OCI-LY7 (cell line): Measurements from ENCODE around the gene SMARCAL1. TPM values are rescaled to one million over a fixed set of nuclear protein-coding genes. Genes with fewer than 3 reads are reported as not detected.

Experiments
- BruUV-seq: library from RNA; stranded (reverse); fragments of 400-500 nt; replicated peaks from 2 replicates; lab custom pipeline; 2021; lab: Mats Ljungman, UMichigan
- CTCF ChIA-PET: fragments of 300-600 bp; sonication (Branson Sonifier 250); formaldehyde crosslinking; loops from one replicate; lab custom pipeline; 2022; ENCODE audit warnings: antibody characterized with exemption; ENCODE audit not compliant: unreplicated experiment; lab: Charles Lee
- POLR2A ChIA-PET: fragments of 300-600 bp; sonication (Branson Sonifier 250); formaldehyde crosslinking; loops from one replicate; lab custom pipeline; 2022; ENCODE audit warnings: antibody characterized with exemption; lab: Charles Lee
- DNase-seq: peaks from one replicate; pipeline ENCODE4 v3.0.0-alpha.2; 2015; ENCODE audit warnings: low spot score
- H2AFZ ChIP-seq: fragments of 200-600 bp; sonication (generic), shearing (Covaris generic); 2 replicates; pipeline ENCODE4 v1.6.1; 2014; ENCODE audit warnings: mild to moderate bottlenecking, antibody characterized with exemption, low read length, moderate library complexity
- H3K27ac ChIP-seq: fragments of 200-600 bp; sonication (generic); 2 replicates; pipeline ENCODE4 v1.5.1; 2014; ENCODE audit warnings: mixed run types, low read depth, mild to moderate bottlenecking, moderate library complexity, low read length, inconsistent platforms; ENCODE audit not compliant: poor library complexity, severe bottlenecking
- H3K36me3 ChIP-seq: fragments of 200-600 bp; sonication (generic); 2 replicates; pipeline ENCODE4 v1.6.1; 2014; ENCODE audit warnings: mild to moderate bottlenecking, antibody characterized with exemption, low read length, moderate library complexity, mixed read lengths; ENCODE audit not compliant: insufficient read depth
- H3K4me1 ChIP-seq: fragments of 200-600 bp; sonication (generic); 2 replicates; pipeline ENCODE4 v1.5.1; 2014; ENCODE audit warnings: mild to moderate bottlenecking, low read length; ENCODE audit not compliant: insufficient read depth, poor library complexity, severe bottlenecking
- H3K4me2 ChIP-seq: fragments of 200-600 bp; sonication (generic); 2 replicates; pipeline ENCODE4 v1.6.1; 2014; ENCODE audit warnings: mild to moderate bottlenecking, low read length
- H3K4me3 ChIP-seq: fragments of 200-600 bp; sonication (generic); 2 replicates; pipeline ENCODE4 v1.5.1; 2014; ENCODE audit warnings: mild to moderate bottlenecking, low read depth, low read length; ENCODE audit not compliant: poor library complexity, severe bottlenecking
- H3K79me2 ChIP-seq: fragments of 200-600 bp; sonication (generic); 2 replicates; pipeline ENCODE4 v1.6.1; 2016; ENCODE audit warnings: low read depth, mild to moderate bottlenecking, low read length, moderate library complexity, mixed read lengths; ENCODE audit not compliant: insufficient read depth
- H3K9me2 ChIP-seq: fragments of 200-600 bp; sonication (generic); 2 replicates; pipeline ENCODE4 v1.6.1; 2016; ENCODE audit warnings: mild to moderate bottlenecking, low read length, mixed read lengths; ENCODE audit not compliant: insufficient read depth
- H3K9me3 ChIP-seq: fragments of 200-600 bp; sonication (generic); 2 replicates; pipeline ENCODE4 v1.6.1; 2014; ENCODE audit warnings: mild to moderate bottlenecking, mixed run types, low read length, mixed read lengths
- H4K20me1 ChIP-seq: fragments of 200-600 bp; sonication (generic); 2 replicates; pipeline ENCODE4 v1.6.1; 2014; ENCODE audit warnings: mild to moderate bottlenecking, antibody characterized with exemption, low read length, moderate library complexity, mixed read lengths; ENCODE audit not compliant: insufficient read depth
- EZH2phosphoT487 ChIP-seq: fragments of 200-600 bp; sonication (generic); IDR thresholded peaks from 2 replicates; pipeline ENCODE4 v1.6.1; 2018; ENCODE audit warnings: low read depth, borderline replicate concordance, mild to moderate bottlenecking, mixed run types, antibody characterized with exemption, low read length, moderate library complexity, mixed read lengths
- intact Hi-C: fragments of 100-400 bp; cut with micrococcal nuclease; formaldehyde crosslinking; loops from one replicate; pipeline ENCODE4 v1.10.0; 2022; ENCODE audit not compliant: unreplicated experiment
- total RNA-seq, 2 experiments: library from RNA; depleted of rRNA in 1 of 2; stranded (reverse); fragments of >200 nt in 1 of 2; shearing (Covaris generic) in 1 of 2; gene quantifications; 2 replicates each; pipeline ENCODE4 v1.2.3, GENCODE V29; 2014 to 2022
- TF ChIP-seq, protein P1 (sequence below): fragments of 200-600 bp; sonication (generic); conservative IDR thresholded peaks from 2 replicates; pipeline ENCODE4 v1.5.1; 2014; ENCODE audit warnings: mild to moderate bottlenecking, antibody characterized with exemption, low read length, moderate library complexity, mixed read lengths

The SMARCAL1 gene
- total RNA-seq, 2 experiments from 2014 or later = 12.2 to 26.1 TPM

DNA sequence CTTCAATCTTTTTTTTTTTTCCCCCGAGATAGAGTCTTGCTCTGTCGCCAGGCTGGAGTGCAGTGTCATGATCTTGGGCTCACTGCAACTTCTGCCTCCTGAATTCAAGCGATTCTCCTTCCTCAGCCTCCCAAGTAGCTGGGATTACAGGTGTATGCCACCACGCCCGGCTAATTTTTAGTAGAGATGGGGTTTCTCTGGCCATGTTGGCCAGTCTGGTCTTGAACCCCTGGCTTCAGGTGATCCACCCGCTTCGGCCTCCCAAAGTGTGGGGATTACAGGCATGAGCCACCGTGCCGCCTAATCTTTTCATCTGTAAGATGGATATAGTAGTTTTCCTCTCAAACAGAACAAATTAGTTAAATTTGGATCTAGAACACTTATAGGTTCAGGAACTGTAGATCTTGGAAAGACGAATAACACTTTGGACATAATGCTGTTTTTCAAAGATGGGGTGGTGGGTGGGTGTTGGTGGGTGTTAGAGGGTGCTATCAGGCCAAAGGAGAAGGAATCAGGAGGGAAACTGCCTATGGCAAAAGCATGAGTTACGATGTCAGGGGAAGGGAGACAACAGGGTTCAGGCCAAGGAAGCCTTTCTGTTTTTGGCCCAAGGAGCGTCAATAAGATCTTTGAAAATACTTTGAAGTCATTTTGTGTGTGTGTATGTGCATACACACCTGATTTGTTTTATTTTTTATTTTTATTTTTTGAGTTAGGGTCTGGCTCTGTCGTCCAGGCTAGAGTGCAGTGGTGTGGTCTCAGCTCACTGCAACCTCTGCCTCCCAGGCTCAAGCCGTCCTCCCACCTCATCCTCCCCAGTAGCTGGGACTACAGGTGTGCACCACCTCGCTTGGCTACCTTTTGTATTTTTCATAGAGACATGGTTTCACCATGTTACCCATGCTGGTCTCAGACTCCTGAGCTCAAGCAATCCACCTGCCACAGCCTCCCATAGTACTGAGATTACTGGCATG, 93.1 kb downstream of the SMARCAL1 start:
- Histone ChIP-seq H3K36me3 (peaks cover 86% of the 10 kb centered on the region), H3K9me2 (no peaks in the 10 kb centered on the region), H3K79me2 (peaks cover 28% of the 10 kb centered on the region), H3K27ac (peak overlapping the region; percentile 17), H4K20me1 (peaks cover 18% of the 10 kb centered on the region), H2AFZ (no peak overlapping the region), H3K4me1 (peaks cover 26% of the 10 kb centered on the region), H3K4me2 (no peak overlapping the region), H3K9me3 (no peaks in the 10 kb centered on the region), H3K4me3 (no peak overlapping the region)
- intact Hi-C loops = no loop called here
- DNase-seq = no peak
- POLR2A ChIA-PET = interaction anchor here (0.6 to 0.7 kb wide), 3 partner anchors 153 to 387 kb away, joined by 3 to 4 read pairs (median 3); no protein-coding TSS in a partner anchor
- TF ChIP-seq, protein P1, sequence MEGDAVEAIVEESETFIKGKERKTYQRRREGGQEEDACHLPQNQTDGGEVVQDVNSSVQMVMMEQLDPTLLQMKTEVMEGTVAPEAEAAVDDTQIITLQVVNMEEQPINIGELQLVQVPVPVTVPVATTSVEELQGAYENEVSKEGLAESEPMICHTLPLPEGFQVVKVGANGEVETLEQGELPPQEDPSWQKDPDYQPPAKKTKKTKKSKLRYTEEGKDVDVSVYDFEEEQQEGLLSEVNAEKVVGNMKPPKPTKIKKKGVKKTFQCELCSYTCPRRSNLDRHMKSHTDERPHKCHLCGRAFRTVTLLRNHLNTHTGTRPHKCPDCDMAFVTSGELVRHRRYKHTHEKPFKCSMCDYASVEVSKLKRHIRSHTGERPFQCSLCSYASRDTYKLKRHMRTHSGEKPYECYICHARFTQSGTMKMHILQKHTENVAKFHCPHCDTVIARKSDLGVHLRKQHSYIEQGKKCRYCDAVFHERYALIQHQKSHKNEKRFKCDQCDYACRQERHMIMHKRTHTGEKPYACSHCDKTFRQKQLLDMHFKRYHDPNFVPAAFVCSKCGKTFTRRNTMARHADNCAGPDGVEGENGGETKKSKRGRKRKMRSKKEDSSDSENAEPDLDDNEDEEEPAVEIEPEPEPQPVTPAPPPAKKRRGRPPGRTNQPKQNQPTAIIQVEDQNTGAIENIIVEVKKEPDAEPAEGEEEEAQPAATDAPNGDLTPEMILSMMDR = no peak
- CTCF ChIA-PET = no interaction called here
- no TSS peak for BruUV-seq

- no TSS peak for BruUV-seq
Observed at GRCh38 chr2:216507220-216508160, 95.2 kb downstream of the SMARCAL1 start.

More at GRCh38 chr2:216507220-216508160, 95.2 kb downstream of the SMARCAL1 start:
- Histone ChIP-seq H3K27ac (no peak overlapping the region), H2AFZ (no peak overlapping the region), H3K9me3 (no peaks in the 10 kb centered on the region), H3K4me2 (no peak overlapping the region), H3K36me3 (peaks cover 67% of the 10 kb centered on the region), H3K4me3 (no peak overlapping the region), H3K9me2 (no peaks in the 10 kb centered on the region), H3K79me2 (peaks cover 8% of the 10 kb centered on the region; the same call in 1 of the 2 replicates), H3K4me1 (peaks cover 8% of the 10 kb centered on the region), H4K20me1 (peaks cover 6% of the 10 kb centered on the region; the same call in 1 of the 2 replicates)
- CTCF ChIA-PET = interaction anchor here (0.6 kb wide), 1 partner anchor 8 kb away, joined by 3 read pairs; no protein-coding TSS in a partner anchor
- no peak for DNase-seq
- intact Hi-C loops = no loop called here
- POLR2A ChIA-PET = interaction anchor here (1.0 to 2.0 kb wide), 2 partner anchors 9 to 346 kb away, joined by 3 to 7 read pairs; partner anchors contain the start of gene RPL37A
- TF ChIP-seq, protein P1 = no peak
- TF ChIP-seq EZH2phosphoT487 = no peak
